Hypothalamus (tissue), 51 donors: ENCODE measurements around the gene MAGI1.

ENCODE experiments used
- DNase-seq, 51 donors: peaks; one replicate each; lab custom pipeline; 2025; lab: John Stamatoyannopoulos, UW

MAGI1 gene

DNA sequence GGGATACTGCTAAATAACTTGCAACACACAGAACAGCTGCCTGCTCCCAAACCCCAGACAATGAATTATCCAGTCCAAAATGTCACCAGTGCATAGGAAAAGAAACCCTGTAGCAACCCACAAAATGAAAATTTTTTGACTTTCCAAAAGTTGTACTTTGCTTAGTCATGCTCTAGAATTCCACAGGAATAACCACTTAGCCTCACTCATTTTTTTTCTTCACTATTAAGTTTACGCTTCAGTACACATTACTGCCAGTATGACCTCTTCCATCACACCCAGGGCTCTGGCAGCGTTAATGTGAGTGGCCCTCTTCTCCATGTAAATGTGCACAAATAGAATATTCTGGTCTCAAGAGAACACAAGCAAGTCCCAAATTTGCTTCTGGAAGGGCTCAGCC lies 259.8 kb downstream of the MAGI1 start:
- DNase-seq = no peak

- no peak for DNase-seq
Measured at GRCh38 chr3:65777050-65777449, 261.7 kb downstream of the MAGI1 start.

- DNase-seq = peak in 2 of 51 donors; percentile 22 to 23
Measured at GRCh38 chr3:65776494-65776893, 262.2 kb downstream of the MAGI1 start.

- DNase-seq = no peak
Measured at GRCh38 chr3:65776081-65776480, 262.6 kb downstream of the MAGI1 start.

DNA sequence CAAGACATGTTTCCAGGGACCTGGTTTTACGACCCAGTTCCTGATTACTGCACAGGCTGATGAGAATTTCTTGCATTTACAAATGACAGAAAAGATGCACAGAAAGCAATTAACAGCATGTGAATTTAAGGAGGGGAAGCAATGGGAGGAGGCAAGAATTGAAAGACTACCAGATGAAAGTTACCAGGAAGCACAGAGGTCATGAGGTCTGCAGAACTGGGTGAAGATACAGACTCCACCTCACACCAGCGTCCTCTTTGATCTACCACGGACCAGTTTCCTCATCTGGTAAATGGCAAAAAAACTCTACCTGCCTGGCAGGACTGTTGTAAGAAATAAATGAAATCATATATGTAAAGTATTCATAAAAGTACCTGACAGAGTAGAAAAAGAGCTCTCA lies 266.0 kb downstream of the MAGI1 start:
- DNase-seq = no peak

DNA sequence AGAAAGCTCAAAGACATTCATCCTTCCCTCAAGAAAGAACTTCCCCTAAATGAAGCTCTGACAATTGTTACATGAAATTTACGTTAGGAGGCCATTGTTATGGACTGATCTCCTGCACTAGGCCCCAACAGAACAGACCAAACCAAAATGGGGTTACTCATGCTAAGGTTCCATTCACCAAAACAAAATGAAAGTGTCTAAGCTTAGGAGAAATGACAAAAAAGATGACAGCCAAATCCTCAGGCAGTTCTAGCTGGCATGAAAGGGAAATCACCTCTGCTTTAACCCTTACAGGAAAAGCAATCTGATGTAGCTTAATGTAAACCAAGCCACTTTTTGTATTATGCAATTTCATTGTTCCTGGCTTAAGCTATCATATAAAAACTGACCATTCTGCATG lies 271.2 kb downstream of the MAGI1 start:
- no peak for DNase-seq

DNA sequence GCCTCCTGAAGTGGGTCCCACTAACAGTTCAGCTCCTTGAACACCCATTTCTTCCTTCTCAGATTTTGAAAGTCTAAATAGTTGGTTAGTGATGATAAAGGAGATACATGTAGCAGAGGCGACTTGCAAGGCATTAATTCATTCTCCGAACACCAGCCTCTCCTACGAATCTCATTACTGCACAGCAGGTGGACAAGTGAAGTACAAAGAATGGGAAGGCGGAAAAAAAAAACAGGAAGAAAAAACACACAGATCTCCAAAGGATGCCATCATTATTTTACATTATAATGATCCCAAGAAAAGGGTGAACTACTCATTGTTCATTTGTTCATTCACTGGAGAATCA lies 276.5 kb downstream of the MAGI1 start:
- DNase-seq = no peak

DNA sequence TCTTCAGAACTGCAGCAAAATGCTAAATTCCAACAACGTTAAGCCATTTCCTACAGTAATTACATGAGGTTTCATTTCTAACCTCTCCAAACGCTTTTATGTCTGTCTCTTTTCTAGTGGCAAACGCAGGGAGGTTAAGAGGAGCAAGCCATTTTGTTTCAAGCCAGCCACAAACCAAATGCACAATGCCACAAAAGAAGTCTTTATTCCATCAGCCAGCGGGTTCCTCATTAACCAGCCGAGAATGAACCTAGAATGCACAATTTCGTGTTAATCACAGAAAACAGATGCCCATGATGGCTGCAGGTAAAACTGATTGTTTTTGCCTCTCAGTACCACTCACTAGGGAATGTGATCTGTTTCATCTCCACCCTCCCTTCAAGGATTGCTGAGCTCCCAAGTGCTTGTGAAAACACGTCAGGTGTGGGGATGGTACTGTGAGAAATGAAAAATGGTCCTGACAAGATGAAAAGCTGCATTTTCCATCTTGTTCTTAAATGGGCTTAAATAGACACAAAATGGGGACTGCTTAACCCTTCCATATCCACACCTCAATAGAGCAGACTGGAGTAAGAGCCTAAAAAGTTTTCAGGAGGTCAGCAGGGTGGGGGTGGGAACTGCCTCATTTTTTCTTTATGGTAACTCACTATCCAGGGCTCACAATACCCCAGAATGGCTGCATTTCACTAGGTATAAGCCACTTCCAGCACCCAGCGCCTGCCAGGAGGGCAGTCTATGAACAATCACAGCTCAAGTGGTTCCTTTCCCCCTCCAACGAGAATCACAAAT lies 277.1 kb downstream of the MAGI1 start:
- DNase-seq = peak in 8 of 51 donors; percentile 4 to 50 (median 18)

DNA sequence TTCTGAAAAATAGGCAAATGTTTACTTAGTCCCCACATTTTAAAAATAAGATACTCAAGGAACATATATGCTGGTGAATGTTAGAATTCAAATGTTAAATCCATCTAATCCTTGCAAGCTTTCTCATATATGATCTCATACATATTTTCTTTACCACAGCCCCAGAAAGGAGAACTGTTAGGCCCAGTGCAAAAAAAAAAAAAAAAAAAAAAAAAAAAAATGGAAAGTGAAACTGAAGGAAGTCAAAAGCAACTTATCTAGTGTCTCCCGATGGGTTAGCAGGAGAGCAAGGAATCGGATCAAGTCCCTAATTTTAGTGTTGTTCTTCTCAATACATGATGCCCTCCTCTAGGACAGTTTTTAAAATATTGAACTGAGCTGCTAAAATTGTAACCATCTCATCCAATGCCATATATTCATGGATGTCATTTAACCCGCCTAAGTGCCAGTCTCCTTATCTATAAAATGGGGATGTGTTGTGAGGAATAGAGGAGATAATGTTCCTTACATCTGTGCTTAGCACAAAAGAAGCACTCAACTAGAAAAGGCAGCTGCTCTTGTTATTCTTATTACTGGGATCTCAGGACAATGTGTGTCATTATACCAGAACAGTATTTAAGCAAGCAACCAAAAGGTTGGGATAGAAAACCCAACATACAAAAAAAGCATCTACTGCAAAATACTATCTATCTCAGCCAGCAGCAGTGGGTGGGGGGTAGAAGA lies 279.7 kb downstream of the MAGI1 start:
- peak in 1 of 51 donors; percentile 59 for DNase-seq

- DNase-seq = peak in 1 of 51 donors; percentile 60
Measured at GRCh38 chr3:65758438-65758837, 280.3 kb downstream of the MAGI1 start.

GRCh38 chr3:65752636-65753035 lies 286.1 kb downstream of the MAGI1 start:
- DNase-seq = no peak

DNA sequence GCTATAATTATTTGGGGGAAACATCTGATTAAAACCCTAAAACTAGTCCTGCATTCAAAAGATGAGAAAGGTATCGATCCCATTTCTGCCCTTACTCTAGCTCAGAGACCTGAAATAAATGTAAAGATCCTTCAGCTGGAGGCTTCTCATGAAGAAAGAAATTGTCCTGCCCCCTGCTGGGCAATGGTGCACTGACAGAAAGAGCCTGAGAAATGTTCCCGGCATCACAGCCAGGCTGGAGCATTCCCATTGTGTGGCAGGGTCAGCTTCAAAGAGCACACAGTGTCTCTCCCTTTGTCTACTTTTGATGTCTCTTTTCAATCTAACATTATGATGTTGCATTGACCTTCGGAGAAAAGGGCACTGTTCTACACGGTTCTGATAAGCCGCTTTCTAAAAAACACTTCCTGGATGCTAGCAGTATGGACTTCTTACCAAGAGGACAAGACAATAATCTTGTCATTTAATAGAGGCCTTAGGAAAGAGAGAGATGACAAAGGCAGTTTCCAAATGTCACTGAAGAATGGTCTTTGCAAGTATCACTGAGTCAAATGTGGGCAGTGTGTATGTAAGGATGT lies 287.5 kb downstream of the MAGI1 start:
- DNase-seq = peak in 45 of 51 donors; percentile 2 to 82 (median 45)

DNA sequence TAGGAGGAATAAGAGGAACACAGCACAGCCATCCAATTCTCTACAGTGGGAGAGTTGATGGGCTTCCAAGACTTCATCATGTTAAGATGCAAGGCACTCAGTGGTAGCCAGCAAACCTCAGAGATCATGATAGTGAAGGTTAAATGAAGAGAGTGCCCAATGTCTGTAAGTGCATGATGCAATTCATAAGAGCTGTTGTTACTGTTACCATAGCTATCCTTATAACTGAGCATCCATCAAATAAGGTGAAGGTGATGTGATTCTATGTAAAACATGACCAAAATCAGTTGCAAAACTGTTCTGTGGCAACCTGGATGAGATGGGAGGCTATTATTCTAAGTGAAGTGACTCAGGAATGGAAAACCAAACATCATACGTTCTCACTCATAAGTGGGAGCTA lies 289.7 kb downstream of the MAGI1 start:
- no peak for DNase-seq

DNA sequence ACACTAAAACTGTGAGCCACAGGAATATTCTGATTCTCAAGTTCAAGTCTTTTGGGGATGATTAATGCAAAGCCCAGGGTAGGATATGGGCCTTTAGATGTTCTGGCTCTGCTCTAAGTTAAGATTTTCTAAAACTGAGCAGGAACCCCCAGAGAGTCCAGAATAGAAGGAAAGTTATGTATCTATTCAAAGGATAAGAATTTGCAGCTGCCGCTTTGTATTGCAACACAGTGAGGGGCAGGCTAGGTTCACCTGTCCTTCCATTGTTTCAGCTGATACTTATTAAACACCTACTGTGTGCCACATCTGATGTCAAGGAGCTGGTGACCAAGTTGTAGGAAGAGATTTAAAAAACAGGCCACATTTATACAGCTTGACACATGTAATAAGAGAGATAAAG lies 290.4 kb downstream of the MAGI1 start:
- DNase-seq = no peak

DNA sequence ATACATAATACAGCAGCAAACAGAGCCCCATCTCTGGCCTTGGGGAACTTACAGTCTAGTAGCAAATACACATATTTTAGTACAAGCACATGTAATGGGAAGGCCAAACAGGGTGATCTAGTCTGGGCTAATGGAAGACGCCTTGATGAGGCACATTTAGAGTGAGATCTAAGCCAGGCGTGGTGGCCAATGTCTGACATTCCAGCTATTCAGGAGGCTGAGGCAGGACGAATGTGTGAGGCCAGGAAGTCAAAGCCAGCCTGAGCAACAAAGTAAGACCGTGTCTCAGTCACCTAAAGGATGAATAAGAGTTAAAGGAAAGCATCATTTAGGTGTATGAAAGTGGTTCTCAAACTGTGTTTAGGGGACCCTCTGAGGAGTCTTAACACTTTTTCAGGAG lies 291.9 kb downstream of the MAGI1 start:
- DNase-seq = no peak

DNA sequence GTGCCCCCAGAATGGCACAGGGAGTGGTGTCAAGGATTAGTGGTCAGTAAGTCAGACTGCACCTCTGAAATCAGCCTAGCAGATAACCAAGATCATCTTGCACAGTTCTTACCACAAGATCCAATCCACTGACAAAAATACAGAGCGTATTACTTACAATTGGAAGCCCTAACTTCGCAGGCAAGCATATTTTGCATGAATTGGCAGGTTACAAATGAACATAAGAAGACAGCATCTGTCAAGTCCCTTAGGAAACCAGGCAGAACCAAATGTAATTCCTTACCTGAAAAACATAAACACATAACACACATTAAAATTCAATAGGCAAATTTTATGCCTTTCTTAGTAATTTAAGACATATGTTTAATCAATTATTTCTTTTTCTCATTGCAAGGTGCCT lies 293.4 kb downstream of the MAGI1 start:
- DNase-seq = no peak

DNA sequence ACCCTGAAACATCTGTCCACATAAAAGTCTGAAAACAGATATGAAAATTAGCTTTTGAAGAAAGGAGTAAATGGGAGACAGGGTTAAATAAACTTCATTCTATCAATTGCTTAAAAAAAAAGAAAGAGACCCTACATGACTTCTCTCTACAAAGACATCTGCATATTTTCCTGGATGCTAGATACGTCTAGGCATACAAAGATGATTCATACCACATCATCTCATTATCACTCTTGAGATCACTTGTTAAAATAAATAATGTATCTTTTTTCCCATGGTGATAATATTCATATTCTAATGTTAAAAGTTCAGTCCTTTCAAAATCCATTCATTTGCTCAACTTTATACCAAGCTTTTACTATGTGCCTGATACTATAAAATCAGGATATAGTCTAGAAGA lies 295.8 kb downstream of the MAGI1 start:
- no peak for DNase-seq

GRCh38 chr3:65741540-65741939 lies 297.2 kb downstream of the MAGI1 start:
- no peak for DNase-seq

DNA sequence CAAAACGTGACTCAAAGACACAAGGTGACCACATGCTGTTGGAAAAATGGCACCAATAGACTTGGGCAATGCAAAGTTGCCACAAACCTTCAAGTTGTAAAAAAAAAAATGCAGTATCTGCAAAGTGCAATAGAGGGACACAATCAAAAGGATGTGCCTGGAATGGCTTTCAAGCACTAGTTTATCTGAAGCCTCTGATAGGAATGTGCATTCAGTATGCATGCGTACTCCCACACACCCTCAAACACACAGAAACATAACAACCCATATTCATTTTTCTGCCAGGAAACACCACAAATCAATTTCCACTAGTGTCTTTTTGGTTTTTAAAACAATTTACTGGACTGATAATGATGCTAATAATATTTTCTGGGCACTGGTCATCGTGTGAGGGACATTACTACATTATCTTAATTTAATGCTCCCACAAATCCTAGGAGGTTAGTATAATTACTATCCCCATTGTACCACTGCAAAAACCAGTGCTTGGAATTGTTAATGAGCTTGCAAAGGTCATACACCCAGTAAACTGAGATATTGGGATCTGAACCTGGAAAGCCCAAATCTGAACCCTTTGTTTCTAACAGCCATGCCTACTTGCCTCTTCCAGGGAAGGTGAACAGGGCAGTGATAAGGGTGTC lies 298.7 kb downstream of the MAGI1 start:
- no peak for DNase-seq

DNA sequence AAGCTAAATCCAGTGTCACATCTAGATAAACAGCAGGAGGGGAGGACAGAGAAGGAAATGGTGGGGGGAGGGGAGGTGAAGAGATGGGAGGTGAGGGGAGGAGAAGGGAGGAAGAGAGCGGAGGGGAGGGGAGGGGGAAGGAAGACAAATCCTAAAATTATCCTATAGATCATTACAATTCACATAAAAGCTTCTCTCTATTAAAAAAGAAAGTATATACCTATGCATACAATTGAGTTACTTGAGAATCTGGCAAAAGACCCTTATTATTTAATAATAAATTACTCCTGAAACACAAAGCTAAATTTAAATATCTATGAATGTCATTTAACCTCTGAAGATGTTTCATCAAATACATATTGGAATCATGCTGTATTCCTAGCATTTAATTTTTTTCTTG lies 303.9 kb downstream of the MAGI1 start:
- no peak for DNase-seq

- no peak for DNase-seq
Measured at GRCh38 chr3:65734382-65734781, 304.3 kb downstream of the MAGI1 start.
